Activated T-helper 2 cell treated with anti-CD3 and anti-CD28 coated beads, Interferon-gamma antibody, Interleukin-2, Interleukin-4, amounts not matched to agents 10 μg/mL and 5 μg/mL and 100 μg/mL, durations not matched to agents 14 hours and 24 hours and 36 hours (primary cell): Measurements from ENCODE around the gene DUSP14. TPM values are rescaled to one million over a fixed set of nuclear protein-coding genes. Genes with fewer than 3 reads are reported as not detected.

Experiments used
- DNase-seq: peaks from one replicate; pipeline ENCODE4 v3.0.0; 2021; ENCODE audit warnings: low spot score
- H3K27ac Mint-ChIP-seq: one replicate; pipeline ENCODE4 v1.8.0; 2021; ENCODE audit warnings: mixed read lengths
- H3K27me3 Mint-ChIP-seq: one replicate; pipeline ENCODE4 v1.8.0; 2021; ENCODE audit warnings: low read depth, mixed read lengths
- H3K36me3 Mint-ChIP-seq: one replicate; pipeline ENCODE4 v1.8.0; 2021; ENCODE audit warnings: low read depth, mixed read lengths
- H3K4me1 Mint-ChIP-seq: one replicate; pipeline ENCODE4 v1.8.0; 2021; ENCODE audit warnings: low read depth, mixed read lengths
- H3K4me3 Mint-ChIP-seq: one replicate; pipeline ENCODE4 v1.8.0; 2021; ENCODE audit warnings: low read depth, mild to moderate bottlenecking, moderate library complexity, mixed read lengths
- H3K9me3 Mint-ChIP-seq: one replicate; pipeline ENCODE4 v1.8.0; 2021; ENCODE audit warnings: mixed read lengths
- intact Hi-C: fragments of 100-400 bp; cut with micrococcal nuclease; formaldehyde crosslinking; loops from one replicate; pipeline ENCODE4 v1.15.1; 2023
- total RNA-seq: library from RNA; stranded (reverse); gene quantifications from 2 replicates; pipeline ENCODE4 v1.2.3, GENCODE V29; 2022

DUSP14 gene
- total RNA-seq, 1 donor from 2014 or later, result 19.5 TPM

- intact Hi-C loops, result no loop called here
- Mint-ChIP-seq H3K27ac (no peak overlapping the region), H3K36me3 (peaks cover 60% of the 10 kb centered on the region)
These were observed 72.5 kb downstream of the DUSP14 start for GRCh38 chr17:37562016-37562745.

More at GRCh38 chr17:37562016-37562745, 72.5 kb downstream of the DUSP14 start:
- Mint-ChIP-seq H3K4me3 (no peak overlapping the region), H3K4me1 (peaks cover 2% of the 10 kb centered on the region), H3K9me3 (no peaks in the 10 kb centered on the region), H3K27me3 (no peaks in the 10 kb centered on the region)
- no peak for DNase-seq

Other genes starting within 250 kb of the DUSP14 start
- gene C17orf78, start 113.9 kb upstream of the DUSP14 start, total RNA-seq, result not detected in 2 replicates
- 109 and 110 TPM in 2 replicates for gene ACACA, start 83.1 kb upstream of the DUSP14 start, total RNA-seq
- gene TADA2A, start 83.0 kb upstream of the DUSP14 start, total RNA-seq, result 34.3 and 34.6 TPM in 2 replicates
- 38.1 and 43.7 TPM in 2 replicates for gene SYNRG, start 119.5 kb downstream of the DUSP14 start, total RNA-seq
- 43.4 and 46.9 TPM in 2 replicates for gene DDX52, start 153.6 kb downstream of the DUSP14 start, total RNA-seq